Measurements from ENCODE around the gene ASS1.

Gene ASS1

GRCh38 chr9:130537346-130538050 lies 92.7 kb downstream of the ASS1 start:
- DNase-seq: no peak

- DNase-seq: peak; percentile 71
Measured at GRCh38 chr9:130539420-130540223, 94.9 kb downstream of the ASS1 start.

- DNase-seq: no peak
Measured at GRCh38 chr9:130541533-130541932, 96.8 kb downstream of the ASS1 start.

- no peak for DNase-seq
Measured at GRCh38 chr9:130542038-130542437, 97.3 kb downstream of the ASS1 start.

- DNase-seq: peak; percentile 49
Measured at GRCh38 chr9:130542457-130543228, 97.9 kb downstream of the ASS1 start.

GRCh38 chr9:130543368-130543767 lies 98.6 kb downstream of the ASS1 start:
- no peak for DNase-seq

GRCh38 chr9:130543859-130544258 lies 99.1 kb downstream of the ASS1 start:
- DNase-seq: no peak

GRCh38 chr9:130544364-130544763 lies 99.6 kb downstream of the ASS1 start:
- DNase-seq: no peak

- DNase-seq: no peak
Measured at GRCh38 chr9:130548103-130548502, 103.3 kb downstream of the ASS1 start.

- DNase-seq: no peak
Measured at GRCh38 chr9:130549093-130549735, 104.5 kb downstream of the ASS1 start.
